HG03469 (cell line): Measurements from ENCODE around the gene PHF19.

Source experiments
- ATAC-seq: cut with Tn5 transposase; IDR thresholded peaks from one replicate; pipeline ENCODE4 v1.9.1; 2021; ENCODE audit warnings: mild to moderate bottlenecking, moderate library complexity, moderate number of reproducible peaks; ENCODE audit not compliant: unreplicated experiment

Gene PHF19

DNA sequence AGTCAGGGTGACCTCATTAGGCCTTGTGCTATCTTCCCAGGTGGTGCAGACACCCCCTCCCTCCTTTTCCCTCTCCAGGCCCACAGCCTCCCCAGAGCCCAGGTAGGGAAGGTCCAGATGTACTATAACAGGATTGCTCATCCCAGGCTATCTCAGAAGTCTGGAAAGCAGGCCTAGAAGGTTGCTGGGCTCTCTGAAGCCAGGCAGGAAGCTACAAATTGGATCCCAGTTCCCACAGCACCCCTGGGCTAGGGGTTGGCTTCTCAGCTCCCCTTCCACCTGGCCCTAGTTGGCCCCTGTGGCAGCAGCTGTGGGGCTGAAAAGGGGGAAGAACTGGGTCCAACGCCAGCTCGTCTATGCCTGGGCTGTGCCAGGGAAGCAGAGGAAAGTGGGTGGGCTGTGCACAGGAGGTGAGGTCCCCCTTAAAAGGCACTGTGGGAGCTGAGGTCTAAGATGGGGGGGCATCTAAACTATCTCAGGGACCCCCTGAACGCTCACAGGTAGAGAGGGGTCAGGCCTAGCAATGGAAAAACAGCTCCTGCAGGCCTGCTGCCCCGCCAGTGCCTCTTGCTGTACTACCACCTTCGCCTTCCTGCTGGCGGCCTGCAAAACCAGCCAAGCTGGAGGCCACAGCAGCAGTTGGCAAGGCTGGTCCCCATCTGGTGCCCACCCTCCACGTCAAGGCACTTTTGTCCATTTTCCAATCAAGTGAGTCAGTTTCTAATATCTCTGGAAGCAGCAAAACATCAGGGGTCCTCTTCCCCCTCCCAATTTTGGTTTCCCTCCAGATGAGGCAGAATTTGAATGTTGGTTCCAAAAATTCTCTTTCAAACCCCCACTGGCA, 20.9 kb downstream of the PHF19 start:
- ATAC-seq = no peak

GRCh38 chr9:120854596-120855327, 22.2 kb downstream of the PHF19 start:
- ATAC-seq = no peak

GRCh38 chr9:120853198-120853597, 23.8 kb downstream of the PHF19 start:
- ATAC-seq = no peak

DNA sequence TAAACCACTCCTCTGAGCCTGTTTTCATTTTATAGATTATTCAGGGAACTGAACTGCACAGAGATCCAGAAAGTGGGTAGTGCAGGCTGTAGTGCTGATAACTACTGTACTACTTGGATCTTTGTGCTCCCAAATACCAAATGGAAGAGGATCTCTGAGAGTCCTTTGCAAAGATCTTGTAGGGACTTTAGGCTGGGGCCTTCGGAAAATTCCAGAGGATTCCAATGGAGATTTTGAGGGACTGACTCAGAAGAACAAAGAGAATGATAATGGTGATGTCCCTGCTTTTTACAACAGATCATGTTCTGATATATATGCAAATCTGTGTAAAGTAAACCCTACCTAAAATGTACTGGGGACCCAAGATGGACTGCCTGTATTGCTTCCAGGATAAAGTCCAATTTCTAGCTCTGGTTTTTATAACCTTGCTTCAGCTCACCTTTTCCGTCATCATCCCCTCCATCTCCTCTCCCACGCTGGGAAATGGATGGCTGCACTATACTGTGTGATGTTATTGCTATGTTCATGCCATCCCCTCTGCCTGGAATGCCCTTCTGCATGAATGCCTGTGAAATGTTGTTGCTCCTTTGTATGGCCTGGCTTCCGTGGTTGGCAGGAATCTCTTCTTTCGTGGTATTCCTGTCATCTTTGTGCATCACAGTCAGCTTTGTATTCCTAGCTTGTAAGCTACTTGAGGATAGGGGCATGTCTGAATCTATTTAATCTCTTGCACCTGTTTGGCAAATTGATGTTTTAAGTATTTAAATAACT, 24.6 kb downstream of the PHF19 start:
- ATAC-seq = no peak

DNA sequence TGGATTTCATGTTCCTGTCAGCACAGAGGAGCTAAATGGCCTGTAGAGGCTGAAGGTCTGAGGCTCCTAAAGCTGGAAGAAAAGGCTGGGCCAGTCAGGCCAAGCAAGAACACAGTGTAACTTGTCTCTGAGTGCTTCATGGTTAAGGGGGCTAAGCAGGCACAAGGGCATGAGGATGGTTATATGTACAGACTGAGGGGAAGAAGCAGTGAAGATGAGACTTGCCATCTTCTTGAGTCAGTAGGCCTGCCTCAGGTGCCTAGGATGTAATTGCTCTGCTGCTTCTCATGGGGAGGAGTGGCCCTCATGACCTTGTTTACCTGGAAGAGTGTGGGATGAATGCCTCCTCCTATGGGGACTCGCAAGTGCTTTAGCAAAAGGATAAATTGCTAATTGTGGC, 25.5 kb downstream of the PHF19 start:
- ATAC-seq = no peak

DNA sequence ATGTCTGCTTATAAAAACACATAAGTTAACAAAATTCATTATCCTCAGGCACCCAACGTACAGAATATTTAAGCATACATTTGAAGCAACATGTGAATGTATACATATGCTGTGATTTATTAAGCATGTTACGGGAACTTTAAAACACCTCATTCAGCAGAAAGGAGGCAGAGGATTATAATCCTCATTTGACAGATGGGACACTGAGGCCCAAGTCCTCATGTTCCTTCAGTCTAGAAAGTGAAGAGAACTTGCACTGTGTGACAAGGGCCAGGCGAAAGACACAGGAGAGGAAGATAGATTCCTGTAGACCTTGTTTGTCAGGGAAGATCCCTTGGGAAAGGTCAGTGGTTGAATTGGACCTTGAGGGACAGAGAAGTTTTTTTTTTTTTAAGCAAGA, 26.7 kb downstream of the PHF19 start:
- ATAC-seq = no peak

DNA sequence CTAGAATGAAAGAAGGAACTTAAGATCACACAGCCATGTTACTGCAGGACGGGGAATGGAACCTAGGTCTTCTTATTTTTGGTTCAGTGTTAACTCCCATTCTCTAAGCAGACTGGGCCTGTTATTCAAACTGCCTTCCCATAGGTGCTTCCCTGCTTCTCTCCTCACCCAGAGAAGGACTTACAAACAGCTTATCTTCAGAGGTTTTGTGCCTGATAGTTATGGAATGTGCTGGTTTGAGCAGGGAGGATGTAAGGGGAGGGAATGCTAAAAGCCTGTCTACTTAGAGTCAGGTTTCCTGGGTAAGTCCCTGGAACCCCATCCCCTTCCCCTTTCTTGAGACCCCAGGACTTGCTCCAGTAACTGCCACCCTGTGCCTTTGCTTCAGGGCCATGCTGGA, 30.1 kb downstream of the PHF19 start:
- ATAC-seq = no peak

- ATAC-seq = no peak
Observed at GRCh38 chr9:120846251-120846889, 30.6 kb downstream of the PHF19 start.

DNA sequence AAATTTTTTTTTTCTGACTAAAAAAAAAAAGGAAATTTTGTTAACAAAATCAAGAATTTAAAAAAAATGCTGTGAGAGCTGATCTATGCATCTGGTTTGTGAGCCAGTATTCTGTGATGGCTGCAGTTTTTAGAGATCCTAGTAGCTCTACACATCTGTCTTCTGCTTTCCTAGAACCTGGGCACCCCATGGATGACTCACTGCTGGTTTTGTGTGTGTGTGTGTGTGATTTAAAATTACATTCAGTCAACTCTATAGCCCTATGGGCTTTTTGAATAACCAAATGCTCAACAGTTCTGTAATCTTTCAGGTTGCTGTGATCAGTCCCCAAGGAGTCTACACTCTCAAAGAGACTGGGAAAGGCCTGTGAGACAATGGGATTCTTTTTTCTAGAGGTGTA, 31.7 kb downstream of the PHF19 start:
- ATAC-seq = no peak

- peak; percentile 96 for ATAC-seq
Observed at GRCh38 chr9:120842685-120843485, 34.1 kb downstream of the PHF19 start, which contains the start of gene PSMD5. PSMD5 (minus strand) TSS chr9:120842922; CDS start chr9:120842909, 13 bp downstream.

GRCh38 chr9:120841930-120842684, 34.9 kb downstream of the PHF19 start:
- no peak for ATAC-seq

DNA sequence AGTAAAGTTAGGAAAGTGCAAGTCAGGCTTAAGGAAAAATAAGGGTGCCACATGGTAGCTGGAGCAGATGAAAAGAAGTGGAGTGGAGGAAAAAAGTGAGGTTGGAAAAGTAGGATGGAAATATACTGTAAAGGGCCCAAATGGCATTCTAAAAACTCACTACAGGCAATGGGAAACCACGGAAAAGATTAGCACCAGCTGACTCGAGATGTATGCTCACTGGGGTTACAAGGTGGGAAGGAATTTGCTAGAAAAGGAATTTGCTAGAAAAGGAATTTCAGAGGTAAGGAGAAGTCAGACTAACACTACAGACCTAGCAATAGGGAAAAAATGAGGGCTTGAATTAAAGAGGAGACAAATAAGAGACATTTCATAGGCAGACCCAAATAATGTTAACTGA, 37.8 kb downstream of the PHF19 start:
- ATAC-seq = no peak

- no peak for ATAC-seq
Observed at GRCh38 chr9:120837921-120838320, 39.1 kb downstream of the PHF19 start.

DNA sequence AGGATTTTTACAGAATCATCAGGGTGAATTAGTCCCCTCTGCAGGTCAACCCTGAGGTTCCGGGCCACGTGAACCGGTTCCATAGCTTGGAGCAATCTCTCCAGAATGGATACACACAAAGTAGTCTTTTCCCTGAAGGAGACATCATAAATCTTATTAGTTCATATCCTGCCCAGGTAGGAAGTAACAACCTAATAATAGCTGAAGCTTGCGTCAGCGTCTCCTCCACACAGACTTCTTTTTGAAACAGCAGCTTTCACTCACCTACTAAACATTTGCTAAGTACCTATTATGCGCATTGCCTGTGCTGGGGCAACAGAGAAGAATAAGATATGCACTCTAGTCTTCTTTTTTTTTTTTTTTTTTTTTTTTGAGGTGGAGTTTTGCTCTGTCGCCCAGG, 43.7 kb downstream of the PHF19 start:
- no peak for ATAC-seq

DNA sequence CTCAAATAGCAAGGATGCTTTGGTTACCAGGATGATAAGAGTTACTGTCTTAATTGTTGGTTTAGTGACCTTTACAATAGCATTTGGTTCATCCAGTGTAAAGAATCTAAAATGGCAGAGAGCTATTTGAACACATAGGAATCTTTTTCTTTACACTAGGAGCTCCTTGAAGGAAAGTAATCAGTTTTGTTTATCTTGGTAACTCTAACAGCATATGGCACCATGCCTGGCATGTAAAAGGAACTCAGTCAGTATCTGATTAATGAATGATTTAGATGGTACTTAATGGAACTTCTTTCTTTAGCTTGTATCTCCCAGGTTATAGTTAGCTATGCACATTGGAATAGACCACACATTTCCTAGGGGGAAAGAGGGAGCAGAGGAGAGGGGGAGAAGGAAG, 44.2 kb downstream of the PHF19 start:
- ATAC-seq = no peak

- no peak for ATAC-seq
Observed at GRCh38 chr9:120830865-120831264, 46.1 kb downstream of the PHF19 start.

- ATAC-seq = no peak
Observed at GRCh38 chr9:120830151-120830550, 46.8 kb downstream of the PHF19 start.

DNA sequence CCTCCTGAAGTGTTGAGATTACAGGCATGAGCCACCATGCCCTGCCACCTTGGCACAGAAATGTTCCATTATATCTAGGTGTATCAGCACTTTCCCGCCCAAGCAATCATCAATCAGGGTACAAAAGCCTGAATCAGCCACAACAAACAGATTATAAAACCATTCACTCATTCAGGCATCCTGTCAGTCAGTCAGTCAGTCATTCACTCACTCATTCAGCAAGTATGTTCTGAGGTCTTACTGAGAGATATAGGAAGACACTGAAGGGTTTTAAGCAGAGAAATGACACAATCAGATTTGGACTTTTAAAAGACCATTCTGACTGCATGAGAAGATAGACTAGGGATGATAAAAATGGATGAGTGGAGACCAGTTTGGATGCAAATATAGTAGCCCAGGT, 47.3 kb downstream of the PHF19 start:
- no peak for ATAC-seq

- no peak for ATAC-seq
Observed at GRCh38 chr9:120820095-120820494, 56.9 kb downstream of the PHF19 start.
